Measurements from ENCODE around the gene RERE.

RERE gene

DNA sequence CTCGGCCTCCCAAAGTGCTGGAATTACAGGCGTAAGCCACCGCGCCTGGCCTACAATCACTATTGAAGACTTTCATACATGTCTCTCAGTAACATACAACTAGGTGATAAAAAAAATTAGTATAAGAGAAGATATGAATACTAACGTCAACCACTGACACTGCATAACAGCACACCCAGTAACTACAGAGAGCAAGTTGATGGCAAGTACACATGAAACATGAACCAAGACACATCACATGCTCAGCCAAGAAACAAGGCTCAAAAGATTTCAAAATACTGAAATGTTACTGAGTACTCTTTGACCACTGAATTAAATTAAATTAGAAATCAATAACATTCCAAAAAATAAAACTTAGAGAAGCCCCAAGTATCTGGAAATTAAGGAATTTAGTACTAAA is 331.4 kb downstream of the RERE start (continued):
- TF ChIP-seq, protein P1, sequence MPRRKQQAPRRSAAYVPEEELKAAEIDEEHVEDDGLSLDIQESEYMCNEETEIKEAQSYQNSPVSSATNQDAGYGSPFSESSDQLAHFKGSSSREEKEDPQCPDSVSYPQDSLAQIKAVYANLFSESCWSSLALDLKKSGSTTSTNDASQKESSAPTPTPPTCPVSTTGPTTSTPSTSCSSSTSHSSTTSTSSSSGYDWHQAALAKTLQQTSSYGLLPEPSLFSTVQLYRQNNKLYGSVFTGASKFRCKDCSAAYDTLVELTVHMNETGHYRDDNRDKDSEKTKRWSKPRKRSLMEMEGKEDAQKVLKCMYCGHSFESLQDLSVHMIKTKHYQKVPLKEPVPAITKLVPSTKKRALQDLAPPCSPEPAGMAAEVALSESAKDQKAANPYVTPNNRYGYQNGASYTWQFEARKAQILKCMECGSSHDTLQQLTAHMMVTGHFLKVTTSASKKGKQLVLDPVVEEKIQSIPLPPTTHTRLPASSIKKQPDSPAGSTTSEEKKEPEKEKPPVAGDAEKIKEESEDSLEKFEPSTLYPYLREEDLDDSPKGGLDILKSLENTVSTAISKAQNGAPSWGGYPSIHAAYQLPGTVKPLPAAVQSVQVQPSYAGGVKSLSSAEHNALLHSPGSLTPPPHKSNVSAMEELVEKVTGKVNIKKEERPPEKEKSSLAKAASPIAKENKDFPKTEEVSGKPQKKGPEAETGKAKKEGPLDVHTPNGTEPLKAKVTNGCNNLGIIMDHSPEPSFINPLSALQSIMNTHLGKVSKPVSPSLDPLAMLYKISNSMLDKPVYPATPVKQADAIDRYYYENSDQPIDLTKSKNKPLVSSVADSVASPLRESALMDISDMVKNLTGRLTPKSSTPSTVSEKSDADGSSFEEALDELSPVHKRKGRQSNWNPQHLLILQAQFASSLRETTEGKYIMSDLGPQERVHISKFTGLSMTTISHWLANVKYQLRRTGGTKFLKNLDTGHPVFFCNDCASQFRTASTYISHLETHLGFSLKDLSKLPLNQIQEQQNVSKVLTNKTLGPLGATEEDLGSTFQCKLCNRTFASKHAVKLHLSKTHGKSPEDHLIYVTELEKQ (tag by site-specific recombination; IDR thresholded peaks at IDR 0.05; ENCODE audit: borderline replicate concordance), result no peak
- TF ChIP-seq TRIM28 (IDR thresholded peaks at IDR 0.05; ENCODE audit: borderline replicate concordance, low read length) (no peak), ZNF521 (tag by site-specific recombination; IDR thresholded peaks at IDR 0.05) (no peak), ZNF610 (tag by site-specific recombination; IDR thresholded peaks at IDR 0.05; ENCODE audit: borderline replicate concordance) (no peak), FEZF1 (tag by site-specific recombination; IDR thresholded peaks at IDR 0.05) (no peak), ZNF221 (tag by site-specific recombination; IDR thresholded peaks at IDR 0.05; ENCODE audit: borderline replicate concordance) (no peak), ZNF658 (tag by site-specific recombination; IDR thresholded peaks at IDR 0.05) (no peak)

DNA sequence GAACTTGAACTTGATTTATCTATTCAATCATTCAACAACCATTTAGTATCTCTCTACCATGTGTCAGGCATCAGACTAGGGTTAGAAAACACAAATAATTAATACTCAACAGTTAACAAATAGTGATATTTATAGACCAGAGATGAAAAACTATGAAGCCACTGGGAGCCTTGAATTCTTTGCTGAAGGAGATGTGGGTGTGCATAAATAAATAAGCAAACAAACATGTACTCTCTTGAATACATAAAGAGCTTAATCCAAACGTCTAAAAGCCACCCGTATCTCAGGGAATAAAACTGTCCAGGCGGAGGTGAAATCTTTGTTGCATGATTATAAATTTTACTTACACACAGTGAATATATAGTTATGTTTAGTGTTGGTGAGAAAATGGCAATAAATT is 333.9 kb downstream of the RERE start:
- Histone ChIP-seq H3K27ac (ENCODE audit: extremely low read depth, low read depth, low read length) (no peak overlapping the region), H3K9me3 (ENCODE audit: control insufficient read depth, insufficient read depth, low read depth, low read length) (no peaks in the 10 kb centered on the region), H3K4me1 (ENCODE audit: control insufficient read depth, insufficient read depth, low read length) (no peaks in the 10 kb centered on the region), H3K36me3 (ENCODE audit: control insufficient read depth in 2 of 2, insufficient read depth in 1 of 2, low read length in 2 of 2) (peaks cover 0 to 8% of the 10 kb centered on the region in 2 experiments; a peak in 2 of 3 replicates), H3K4me3 (ENCODE audit: low read depth, low read length) (no peak overlapping the region)
- CTCF ChIA-PET, result interaction anchor here (1.2 kb wide), 1 partner anchor 366 kb away, joined by 4 read pairs; no protein-coding TSS in a partner anchor
- POLR2A ChIA-PET, result interaction anchor here (0.6 kb wide), 1 partner anchor 14 kb away, joined by 3 read pairs; no protein-coding TSS in a partner anchor
- TF ChIP-seq ZBTB8A (tag by site-specific recombination; IDR thresholded peaks at IDR 0.05), result no peak
- no peak for TF ChIP-seq ZNF76 (tag by site-specific recombination; IDR thresholded peaks at IDR 0.05; ENCODE audit: borderline replicate concordance, low read depth)

DNA sequence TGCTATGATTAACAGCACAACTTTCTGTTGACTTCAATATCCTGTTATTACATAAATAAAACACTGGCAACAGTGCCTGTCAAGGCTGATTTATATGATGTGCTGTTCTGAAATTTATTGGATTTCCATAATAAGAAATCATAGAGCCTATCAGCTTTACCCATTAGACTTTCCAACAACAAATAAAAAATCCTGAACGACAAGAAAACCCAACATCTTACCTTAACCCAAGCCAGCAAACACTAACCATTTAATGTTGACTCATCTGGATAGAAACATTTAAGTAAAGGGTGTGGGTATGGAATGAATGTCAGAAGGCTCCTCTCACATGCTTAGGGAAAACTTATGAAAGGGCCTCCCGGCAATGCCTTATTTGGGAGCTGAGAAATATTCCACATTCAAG is 334.5 kb downstream of the RERE start:
- TF ChIP-seq, protein P2, sequence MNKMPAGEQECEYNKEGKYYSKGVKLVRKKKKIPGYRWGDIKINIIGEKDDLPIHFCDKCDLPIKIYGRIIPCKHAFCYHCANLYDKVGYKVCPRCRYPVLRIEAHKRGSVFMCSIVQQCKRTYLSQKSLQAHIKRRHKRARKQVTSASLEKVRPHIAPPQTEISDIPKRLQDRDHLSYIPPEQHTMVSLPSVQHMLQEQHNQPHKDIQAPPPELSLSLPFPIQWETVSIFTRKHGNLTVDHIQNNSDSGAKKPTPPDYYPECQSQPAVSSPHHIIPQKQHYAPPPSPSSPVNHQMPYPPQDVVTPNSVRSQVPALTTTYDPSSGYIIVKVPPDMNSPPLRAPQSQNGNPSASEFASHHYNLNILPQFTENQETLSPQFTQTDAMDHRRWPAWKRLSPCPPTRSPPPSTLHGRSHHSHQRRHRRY (tag by site-specific recombination; IDR thresholded peaks at IDR 0.05), result no peak
- no peak for TF ChIP-seq ZNF701 (tag by site-specific recombination; IDR thresholded peaks at IDR 0.05)
- TF ChIP-seq GLI2 (tag by site-specific recombination; IDR thresholded peaks at IDR 0.05; ENCODE audit: borderline replicate concordance, low read depth), result no peak
- TF ChIP-seq ZNF600 (tag by site-specific recombination; IDR thresholded peaks at IDR 0.05), result peak; percentile 76
- TF ChIP-seq ZXDB (tag by site-specific recombination; IDR thresholded peaks at IDR 0.05), result no peak
- no peak for TF ChIP-seq ZFP69B (tag by site-specific recombination; IDR thresholded peaks at IDR 0.05)
- TF ChIP-seq ZNF544 (tag by site-specific recombination; IDR thresholded peaks at IDR 0.05), result no peak
- TF ChIP-seq, protein P3, sequence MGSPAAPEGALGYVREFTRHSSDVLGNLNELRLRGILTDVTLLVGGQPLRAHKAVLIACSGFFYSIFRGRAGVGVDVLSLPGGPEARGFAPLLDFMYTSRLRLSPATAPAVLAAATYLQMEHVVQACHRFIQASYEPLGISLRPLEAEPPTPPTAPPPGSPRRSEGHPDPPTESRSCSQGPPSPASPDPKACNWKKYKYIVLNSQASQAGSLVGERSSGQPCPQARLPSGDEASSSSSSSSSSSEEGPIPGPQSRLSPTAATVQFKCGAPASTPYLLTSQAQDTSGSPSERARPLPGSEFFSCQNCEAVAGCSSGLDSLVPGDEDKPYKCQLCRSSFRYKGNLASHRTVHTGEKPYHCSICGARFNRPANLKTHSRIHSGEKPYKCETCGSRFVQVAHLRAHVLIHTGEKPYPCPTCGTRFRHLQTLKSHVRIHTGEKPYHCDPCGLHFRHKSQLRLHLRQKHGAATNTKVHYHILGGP (tag by site-specific recombination; IDR thresholded peaks at IDR 0.05), result 0 out of 2 replicates have a peak, but pooled peaks have one; percentile 42
- no peaks in the 10 kb centered on the region for H3K4me1 ChIP-seq (ENCODE audit: control insufficient read depth, insufficient read depth, low read length)
- CTCF ChIA-PET, result interaction anchor here (1.2 kb wide), 1 partner anchor 366 kb away, joined by 4 read pairs; no protein-coding TSS in a partner anchor
- no peak overlapping the region for H3K4me3 ChIP-seq (ENCODE audit: low read depth, low read length)
- POLR2A ChIA-PET, result no interaction called here
- H3K9me3 ChIP-seq (ENCODE audit: control insufficient read depth, insufficient read depth, low read depth, low read length), result no peaks in the 10 kb centered on the region
- H3K27ac ChIP-seq (ENCODE audit: extremely low read depth, low read depth, low read length), result no peak overlapping the region
- H3K36me3 ChIP-seq (ENCODE audit: control insufficient read depth in 2 of 2, insufficient read depth in 1 of 2, low read length in 2 of 2), result peaks cover 0 to 8% of the 10 kb centered on the region in 2 experiments; a peak in 2 of 3 replicates

All from HEK293 (cell line).